AG09309 (cell line): ENCODE data around the gene ERICH2.

Source experiments
- DNase-seq: peaks from one replicate; pipeline ENCODE4 v3.0.0-alpha.2; 2010; ENCODE audit warnings: low read depth
- H3K4me3 ChIP-seq: 2 replicates; pipeline ENCODE4 v1.5.1; 2011; ENCODE audit warnings: mild to moderate bottlenecking, low read depth, low read length, moderate library complexity; ENCODE audit not compliant: control insufficient read depth
- TF ChIP-seq, protein P1 (sequence below): IDR thresholded peaks from 2 replicates; pipeline ENCODE4 v1.5.1; 2011; ENCODE audit warnings: mild to moderate bottlenecking, low read depth, low read length, inconsistent platforms; ENCODE audit not compliant: insufficient read depth, control insufficient read depth; ENCODE audit errors: missing control alignments

The ERICH2 gene

DNA sequence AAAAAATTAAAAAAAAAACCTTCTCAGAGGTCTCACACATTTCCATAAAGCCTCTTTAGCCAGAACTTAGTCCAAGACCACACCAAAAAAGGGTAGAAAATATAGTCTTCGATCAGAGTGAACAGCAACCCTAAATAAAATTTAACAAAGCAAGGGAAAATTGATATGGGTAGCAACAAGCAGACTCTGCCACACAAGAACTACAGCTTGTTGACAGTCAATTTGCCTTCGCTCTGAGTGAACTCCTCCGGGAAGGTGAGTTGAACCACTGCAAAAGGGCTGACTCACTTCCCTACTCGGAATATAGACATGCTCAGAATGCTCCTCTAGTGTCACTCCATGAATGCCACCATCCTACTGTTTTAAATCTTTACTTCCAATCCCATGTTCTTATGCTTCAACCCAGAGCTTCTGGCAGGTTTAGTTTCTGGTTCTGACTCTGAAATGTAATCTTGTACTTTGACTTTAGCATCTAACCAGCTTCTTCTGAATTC lies 70.6 kb downstream of the ERICH2 start:
- H3K4me3 ChIP-seq, result no peak overlapping the region
- DNase-seq, result no peak
- TF ChIP-seq, protein P1, sequence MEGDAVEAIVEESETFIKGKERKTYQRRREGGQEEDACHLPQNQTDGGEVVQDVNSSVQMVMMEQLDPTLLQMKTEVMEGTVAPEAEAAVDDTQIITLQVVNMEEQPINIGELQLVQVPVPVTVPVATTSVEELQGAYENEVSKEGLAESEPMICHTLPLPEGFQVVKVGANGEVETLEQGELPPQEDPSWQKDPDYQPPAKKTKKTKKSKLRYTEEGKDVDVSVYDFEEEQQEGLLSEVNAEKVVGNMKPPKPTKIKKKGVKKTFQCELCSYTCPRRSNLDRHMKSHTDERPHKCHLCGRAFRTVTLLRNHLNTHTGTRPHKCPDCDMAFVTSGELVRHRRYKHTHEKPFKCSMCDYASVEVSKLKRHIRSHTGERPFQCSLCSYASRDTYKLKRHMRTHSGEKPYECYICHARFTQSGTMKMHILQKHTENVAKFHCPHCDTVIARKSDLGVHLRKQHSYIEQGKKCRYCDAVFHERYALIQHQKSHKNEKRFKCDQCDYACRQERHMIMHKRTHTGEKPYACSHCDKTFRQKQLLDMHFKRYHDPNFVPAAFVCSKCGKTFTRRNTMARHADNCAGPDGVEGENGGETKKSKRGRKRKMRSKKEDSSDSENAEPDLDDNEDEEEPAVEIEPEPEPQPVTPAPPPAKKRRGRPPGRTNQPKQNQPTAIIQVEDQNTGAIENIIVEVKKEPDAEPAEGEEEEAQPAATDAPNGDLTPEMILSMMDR, result no peak

DNA sequence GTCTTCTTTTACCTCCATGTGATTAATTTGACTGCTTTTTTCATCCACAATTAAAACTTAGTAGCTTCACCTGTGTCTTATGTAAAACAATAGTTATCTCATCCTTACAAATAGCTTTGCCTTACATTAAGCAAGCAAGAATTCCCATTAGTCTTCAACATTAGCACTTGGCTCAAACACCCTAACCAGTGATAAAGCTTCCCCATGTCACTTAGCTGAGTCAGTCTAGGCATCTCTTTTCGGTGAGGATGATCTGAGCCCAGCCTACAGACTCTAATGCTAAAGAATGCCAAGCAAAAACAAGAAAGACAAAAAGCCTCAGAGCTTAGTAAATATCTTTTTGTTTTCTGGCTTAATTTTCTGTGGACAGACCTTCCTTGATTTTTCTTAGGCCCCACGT lies 72.6 kb downstream of the ERICH2 start:
- H3K4me3 ChIP-seq, result no peak overlapping the region
- TF ChIP-seq, protein P1, result no peak
- DNase-seq, result no peak

DNA sequence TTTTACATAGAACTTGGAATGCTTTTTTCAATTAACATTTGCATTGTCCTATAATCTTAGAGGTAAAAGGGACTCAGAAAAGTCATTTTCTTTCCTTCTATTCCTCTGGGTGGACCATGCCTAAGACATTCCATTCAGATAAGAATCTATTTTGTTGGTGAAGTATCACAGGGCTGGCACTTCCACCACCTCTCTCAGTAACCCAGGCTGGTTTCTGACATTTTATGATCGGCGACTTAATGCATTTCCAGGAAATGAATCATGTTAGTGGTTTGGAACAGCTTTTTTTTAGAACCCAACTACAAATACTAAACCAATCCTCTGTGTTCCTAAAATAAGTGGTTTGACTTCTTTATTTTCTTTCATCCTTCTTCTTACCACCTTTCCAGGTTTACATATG lies 73.5 kb downstream of the ERICH2 start:
- DNase-seq, result peak; percentile 32
- TF ChIP-seq, protein P1, result no peak
- no peak overlapping the region for H3K4me3 ChIP-seq

DNA sequence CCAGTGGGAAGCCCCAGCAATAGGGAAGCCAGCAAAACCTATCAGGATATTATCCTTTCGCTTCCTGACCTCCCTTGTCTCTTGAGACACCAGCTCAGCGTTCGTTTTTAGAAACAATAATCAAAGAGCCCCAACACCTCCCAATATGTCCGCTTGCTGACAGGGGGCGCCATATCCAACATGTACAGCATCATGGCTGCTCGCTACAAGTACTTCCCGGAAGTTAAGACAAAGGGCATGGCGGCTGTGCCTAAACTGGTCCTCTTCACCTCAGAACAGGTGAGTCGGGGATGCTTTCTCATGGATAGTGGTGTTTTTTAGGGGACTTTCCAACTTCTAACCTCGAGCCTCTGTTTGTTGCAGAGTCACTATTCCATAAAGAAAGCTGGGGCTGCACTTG lies 75.2 kb downstream of the ERICH2 start:
- no peak overlapping the region for H3K4me3 ChIP-seq
- TF ChIP-seq, protein P1, result no peak
- no peak for DNase-seq

DNA sequence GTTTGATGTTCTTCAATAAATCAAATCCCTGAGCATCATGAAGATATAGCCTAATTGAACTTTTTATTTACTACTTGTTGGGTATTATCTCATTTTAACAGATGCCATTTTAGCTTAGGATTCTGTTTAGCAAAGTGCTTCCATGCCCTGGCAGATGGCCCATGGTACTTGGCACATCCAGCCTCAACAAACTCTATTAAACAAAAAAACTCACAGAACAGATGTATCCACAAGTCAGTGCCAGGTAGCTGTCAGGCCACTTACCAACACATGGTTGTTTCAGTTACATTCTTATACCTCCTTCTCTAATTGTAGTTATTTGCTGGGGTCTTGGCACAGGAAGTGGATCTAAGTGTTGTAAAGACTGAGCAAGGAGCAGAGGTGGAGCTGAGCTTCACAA lies 76.1 kb downstream of the ERICH2 start:
- no peak overlapping the region for H3K4me3 ChIP-seq
- no peak for DNase-seq
- TF ChIP-seq, protein P1, result no peak

DNA sequence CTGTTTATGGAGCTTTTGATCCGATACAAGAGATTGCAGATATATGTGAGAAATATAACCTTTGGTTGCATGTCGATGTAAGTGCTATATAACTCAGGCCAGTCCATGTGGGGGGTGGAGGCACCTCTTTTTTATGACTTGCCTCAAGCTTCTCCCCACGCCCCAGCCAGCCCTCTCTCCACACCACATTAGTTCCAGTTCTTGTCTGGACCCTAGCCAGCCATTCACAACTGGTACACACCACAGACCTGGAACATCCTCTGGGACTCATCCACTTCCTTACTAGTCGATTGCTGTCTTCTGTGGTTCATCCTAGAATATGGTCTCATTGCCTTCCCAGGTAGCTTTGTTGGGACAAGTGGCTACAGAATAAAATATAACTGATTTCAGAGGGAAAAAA lies 77.5 kb downstream of the ERICH2 start:
- no peak overlapping the region for H3K4me3 ChIP-seq
- TF ChIP-seq, protein P1, result no peak
- no peak for DNase-seq
